Subcutaneous abdominal adipose tissue (tissue), 5 donors: ENCODE results near the gene CBFA2T2.
A peak's percentile ranks its signal among the peaks of the same experiment; 100 is the strongest.

Source experiments
- H3K27ac ChIP-seq: one replicate; pipeline ENCODE4 v1.7.0; 2013; ENCODE audit warnings: low read depth, mild to moderate bottlenecking, inconsistent platforms, low read length, moderate library complexity
- H3K27me3 ChIP-seq, 5 donors: one replicate each; pipeline ENCODE4 v1.7.0; 2013; ENCODE audit warnings: low read length in 5 of 5, inconsistent platforms in 1 of 5; ENCODE audit not compliant: control insufficient read depth in 5 of 5, insufficient read depth in 4 of 5
- H3K36me3 ChIP-seq, 5 donors: one replicate each; pipeline ENCODE4 v1.7.0; 2013; ENCODE audit warnings: low read length in 5 of 5; ENCODE audit not compliant: control insufficient read depth in 5 of 5, insufficient read depth in 5 of 5
- H3K4me1 ChIP-seq, 5 donors: one replicate each; pipeline ENCODE4 v1.7.0; 2013; ENCODE audit warnings: low read length in 5 of 5, mild to moderate bottlenecking in 3 of 5, moderate library complexity in 1 of 5; ENCODE audit not compliant: control insufficient read depth in 5 of 5, insufficient read depth in 5 of 5
- H3K4me3 ChIP-seq, 5 donors: one replicate each; pipeline ENCODE4 v1.7.0; 2013; ENCODE audit warnings: low read length in 5 of 5, low read depth in 1 of 5
- H3K9ac ChIP-seq, 5 donors: one replicate each; pipeline ENCODE4 v1.7.0; 2013; ENCODE audit warnings: low read length in 5 of 5, mild to moderate bottlenecking in 4 of 5, moderate library complexity in 3 of 5
- H3K9me3 ChIP-seq, 5 donors: one replicate each; pipeline ENCODE4 v1.7.0; 2013; ENCODE audit warnings: low read length in 5 of 5; ENCODE audit not compliant: control insufficient read depth in 5 of 5
- donor health status: healthy.
- donor health status: healthy.
- donor health status: healthy.
- donor health status: healthy.
- donor health status: healthy.

The CBFA2T2 gene

GRCh38 chr20:33681728-33682353 is 191.9 kb downstream of the CBFA2T2 start:
- no peaks in the 10 kb centered on the region for H3K36me3 ChIP-seq
- no peak overlapping the region for H3K4me3 ChIP-seq
- H3K27me3 ChIP-seq: no peaks in the 10 kb centered on the region
- H3K9ac ChIP-seq: no peak overlapping the region
- H3K27ac ChIP-seq: no peak overlapping the region
- no peaks in the 10 kb centered on the region for H3K9me3 ChIP-seq
- H3K4me1 ChIP-seq: peaks cover 9 to 51% (median 45%) of the 10 kb centered on the region in 5 donors

- Histone ChIP-seq H3K9me3 (no peaks in the 10 kb centered on the region), H3K4me3 (peak overlapping the region in 2 of 5 donors; percentile 42 to 43), H3K4me1 (peaks cover 4 to 39% (median 30%) of the 10 kb centered on the region in 5 donors), H3K9ac (peak overlapping the region in 2 of 5 donors; percentile 59 to 64), H3K27me3 (no peaks in the 10 kb centered on the region), H3K36me3 (no peaks in the 10 kb centered on the region), H3K27ac (no peak overlapping the region)
These were observed 194.8 kb downstream of the CBFA2T2 start for GRCh38 chr20:33684533-33685327.

- peaks cover 4 to 33% (median 24%) of the 10 kb centered on the region in 5 donors for H3K4me1 ChIP-seq
- no peaks in the 10 kb centered on the region for H3K36me3 ChIP-seq
- H3K9me3 ChIP-seq: no peaks in the 10 kb centered on the region
- no peaks in the 10 kb centered on the region for H3K27me3 ChIP-seq
- H3K27ac ChIP-seq: no peak overlapping the region
- peak overlapping the region in 3 of 5 donors; percentile 38 to 64 (median 59) for H3K9ac ChIP-seq
- H3K4me3 ChIP-seq: peak overlapping the region; percentile 26 to 52 (median 43)
These were observed 195.6 kb downstream of the CBFA2T2 start for GRCh38 chr20:33685328-33686099.

GRCh38 chr20:33686100-33686983 is 196.4 kb downstream of the CBFA2T2 start, which contains the start of gene E2F1:
TSS of gene E2F1 (minus strand) at chr20:33686385. CDS start at chr20:33686264, 121 bp downstream.
- Histone ChIP-seq H3K36me3 (no peaks in the 10 kb centered on the region), H3K9ac (peak within 1 kb of the TSS in 3 of 5 donors; percentile 38 to 64 (median 59)), H3K4me1 (peaks cover 4 to 27% (median 19%) of the 10 kb centered on the region in 5 donors), H3K27me3 (no peaks in the 10 kb centered on the region), H3K27ac (no peak within 1 kb of the TSS), H3K4me3 (peak within 1 kb of the TSS; percentile 26 to 64 (median 53)), H3K9me3 (no peaks in the 10 kb centered on the region)

- H3K36me3 ChIP-seq: no peaks in the 10 kb centered on the region
- H3K4me3 ChIP-seq: peak overlapping the region in 4 of 5 donors; percentile 49 to 64 (median 58)
- no peak overlapping the region for H3K27ac ChIP-seq
- no peak overlapping the region for H3K9ac ChIP-seq
- H3K4me1 ChIP-seq: peaks cover 4 to 27% (median 19%) of the 10 kb centered on the region in 5 donors
- H3K27me3 ChIP-seq: no peaks in the 10 kb centered on the region
- H3K9me3 ChIP-seq: no peaks in the 10 kb centered on the region
These were observed 197.1 kb downstream of the CBFA2T2 start for GRCh38 chr20:33686984-33687366.

GRCh38 chr20:33687370-33687915 is 197.5 kb downstream of the CBFA2T2 start:
- H3K4me1 ChIP-seq: peaks cover 4 to 27% (median 19%) of the 10 kb centered on the region in 5 donors
- no peaks in the 10 kb centered on the region for H3K27me3 ChIP-seq
- no peak overlapping the region for H3K27ac ChIP-seq
- no peaks in the 10 kb centered on the region for H3K36me3 ChIP-seq
- no peaks in the 10 kb centered on the region for H3K9me3 ChIP-seq
- no peak overlapping the region for H3K4me3 ChIP-seq
- H3K9ac ChIP-seq: no peak overlapping the region

- Histone ChIP-seq H3K4me3 (no peak overlapping the region), H3K4me1 (peaks cover 4 to 27% (median 19%) of the 10 kb centered on the region in 5 donors), H3K9ac (no peak overlapping the region), H3K9me3 (no peaks in the 10 kb centered on the region), H3K27ac (no peak overlapping the region), H3K27me3 (no peaks in the 10 kb centered on the region), H3K36me3 (no peaks in the 10 kb centered on the region)
These were observed 198.4 kb downstream of the CBFA2T2 start for GRCh38 chr20:33687993-33688937.

GRCh38 chr20:33688938-33689424 is 199.1 kb downstream of the CBFA2T2 start:
- H3K9ac ChIP-seq: no peak overlapping the region
- H3K4me3 ChIP-seq: no peak overlapping the region
- no peaks in the 10 kb centered on the region for H3K36me3 ChIP-seq
- H3K9me3 ChIP-seq: no peaks in the 10 kb centered on the region
- peaks cover 4 to 31% (median 19%) of the 10 kb centered on the region in 5 donors for H3K4me1 ChIP-seq
- H3K27ac ChIP-seq: no peak overlapping the region
- H3K27me3 ChIP-seq: no peaks in the 10 kb centered on the region
